Omental fat pad (tissue), 4 donors: Measurements from ENCODE around the gene FAM131C. TPM values are rescaled to one million over a fixed set of nuclear protein-coding genes. Genes with fewer than 3 reads are reported as not detected.

Experiments
- ATAC-seq: fragments of 150-250 bp; one replicate; pipeline ENCODE4 v1.9.1; 2016; ENCODE audit warnings: mild to moderate bottlenecking, moderate library complexity; ENCODE audit not compliant: low FRiP score
- DNase-seq: peaks from one replicate; pipeline ENCODE4 v3.0.0-alpha.2; 2019; ENCODE audit warnings: low spot score
- CTCF ChIP-seq, 3 donors: fragments of 450-650 bp; IDR thresholded peaks; one replicate each; pipeline ENCODE4 v1.5.1; 2016 to 2017; ENCODE audit warnings: antibody characterized with exemption in 3 of 3, mild to moderate bottlenecking in 3 of 3, moderate library complexity in 2 of 3
- total RNA-seq, 4 donors: library from RNA; depleted of rRNA; stranded (reverse); fragments of >200 nt; gene quantifications; one replicate each; pipeline ENCODE4 v1.1.0, GENCODE V29; 2016

FAM131C gene
- total RNA-seq, 4 donors from 2014 or later, result not detected

DNA sequence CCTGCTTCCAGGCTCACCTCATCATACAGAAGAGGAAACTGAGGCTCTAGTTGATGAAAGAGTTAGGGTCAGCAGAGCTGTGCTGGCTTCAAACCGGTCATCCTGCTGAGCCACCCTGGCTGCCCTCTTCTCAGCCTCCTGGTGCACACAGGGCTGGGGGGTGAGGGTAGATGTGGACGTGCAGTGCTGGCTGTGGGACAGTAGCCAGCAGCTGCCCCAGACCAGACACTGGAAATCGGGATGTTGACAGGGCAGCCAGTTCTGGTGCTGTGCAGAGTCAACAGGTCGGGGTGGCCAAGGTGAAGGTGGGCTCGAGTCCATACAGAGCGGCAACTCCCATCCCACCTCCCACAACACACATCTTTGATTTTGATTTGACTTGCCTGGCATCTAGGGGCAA lies 53.1 kb downstream of the FAM131C start:
- no peak for TF ChIP-seq CTCF (IDR thresholded peaks at IDR 0.05)
- DNase-seq (no peak), ATAC-seq (no peak)

DNA sequence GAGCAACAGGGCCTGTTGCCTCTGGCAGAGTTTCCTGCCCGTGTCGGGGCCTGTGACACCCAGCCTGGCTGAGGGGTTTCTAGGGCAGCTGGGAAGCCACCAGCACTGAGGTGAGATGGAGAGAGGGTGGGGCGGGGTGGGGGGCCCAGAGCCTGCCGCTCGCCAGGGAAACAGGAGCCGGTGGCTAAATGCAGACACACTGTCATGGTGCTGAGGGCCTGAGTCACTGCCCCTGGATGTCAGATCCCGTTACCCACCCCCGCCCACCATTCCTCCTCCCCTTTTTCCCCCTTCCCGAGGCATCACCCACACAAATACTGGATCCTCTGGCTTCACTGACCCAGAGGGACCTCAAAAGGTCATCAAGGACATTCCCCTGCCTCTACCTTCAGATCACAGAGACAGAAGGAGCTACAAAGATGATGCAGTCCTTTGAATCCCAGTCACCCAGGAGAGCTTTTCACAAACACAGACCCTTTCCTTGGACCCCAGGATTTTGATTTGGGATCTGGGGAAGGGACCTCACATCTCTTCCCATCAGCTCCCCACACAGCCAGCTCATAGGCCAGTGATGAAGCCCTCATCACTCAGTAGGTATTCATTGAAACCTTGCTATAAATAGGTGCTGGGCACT lies 53.7 kb downstream of the FAM131C start:
- no peak for ATAC-seq
- no peak for DNase-seq
- no peak for TF ChIP-seq CTCF (IDR thresholded peaks at IDR 0.05)

- ATAC-seq, result no peak
- TF ChIP-seq CTCF (IDR thresholded peaks at IDR 0.05), result no peak
- DNase-seq, result no peak
Measured at GRCh38 chr1:16018749-16019643, 54.5 kb downstream of the FAM131C start.

- ATAC-seq (no peak), DNase-seq (no peak)
- no peak for TF ChIP-seq CTCF (IDR thresholded peaks at IDR 0.05)
Measured at GRCh38 chr1:16018308-16018707, 55.1 kb downstream of the FAM131C start.

DNA sequence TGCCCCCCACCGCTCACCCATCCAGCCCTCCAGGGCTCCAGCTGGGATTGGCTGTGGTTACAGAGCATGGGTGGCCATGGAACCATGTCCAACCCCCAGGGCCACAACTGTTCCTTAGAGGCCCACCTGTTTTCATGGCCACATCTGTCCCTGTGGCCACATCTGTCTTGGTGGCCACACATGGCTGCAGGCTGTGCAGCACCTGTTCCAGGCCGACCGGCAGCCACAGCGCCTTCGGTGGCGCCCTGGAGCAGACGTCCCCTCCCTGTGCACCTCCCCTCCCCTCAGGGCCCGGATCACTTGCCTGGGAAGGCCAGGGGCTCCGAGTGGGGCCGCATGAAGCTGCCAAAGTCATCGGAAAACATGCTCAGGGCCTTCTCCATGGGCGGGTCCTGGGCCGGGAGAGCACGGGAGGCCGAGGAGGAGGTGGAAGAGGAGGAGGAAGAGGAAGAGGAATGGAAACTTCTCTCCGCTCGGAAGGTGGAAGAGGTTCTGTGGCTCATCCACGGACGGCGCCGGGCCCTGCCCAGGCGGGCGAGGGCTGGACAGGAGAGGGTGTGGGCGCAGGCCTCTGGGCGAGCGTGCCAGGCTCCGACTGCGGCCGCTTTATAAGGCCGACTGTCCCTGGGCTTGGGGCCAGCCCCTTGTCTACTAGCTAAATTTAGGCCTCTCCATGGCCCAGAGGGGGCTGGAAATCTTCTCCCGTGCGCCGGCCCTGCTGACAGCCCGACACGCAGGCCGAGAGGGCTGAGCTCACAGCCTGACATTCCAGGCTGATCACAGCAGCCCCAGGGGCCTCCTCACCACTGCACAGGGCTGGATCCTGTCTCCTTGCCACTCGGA lies 55.8 kb downstream of the FAM131C start, which contains the start of gene HSPB7:
Gene HSPB7 (minus strand): TSS at position 583 of the 843 bp plus-strand sequence. CDS start 80 bp downstream, at position 503.
- ATAC-seq (peak; percentile 71), DNase-seq (no peak)
- no peak for TF ChIP-seq CTCF (IDR thresholded peaks at IDR 0.05)

GRCh38 chr1:16017076-16017460 lies 56.4 kb downstream of the FAM131C start:
- ATAC-seq, result no peak
- DNase-seq, result no peak
- TF ChIP-seq CTCF (IDR thresholded peaks at IDR 0.05), result no peak
